ENCODE measurements around the gene PSMB5.

PSMB5 gene

GRCh38 chr14:23034498-23035302, at the start of gene PSMB5:
TSS of gene PSMB5 (minus strand) at chr14:23034900. CDS start at chr14:23034881, 19 bp downstream.
- peak; percentile 65 to 77 for DNase-seq (ENCODE audit: low read depth in 1 of 2, low spot score in 1 of 2)

DNA sequence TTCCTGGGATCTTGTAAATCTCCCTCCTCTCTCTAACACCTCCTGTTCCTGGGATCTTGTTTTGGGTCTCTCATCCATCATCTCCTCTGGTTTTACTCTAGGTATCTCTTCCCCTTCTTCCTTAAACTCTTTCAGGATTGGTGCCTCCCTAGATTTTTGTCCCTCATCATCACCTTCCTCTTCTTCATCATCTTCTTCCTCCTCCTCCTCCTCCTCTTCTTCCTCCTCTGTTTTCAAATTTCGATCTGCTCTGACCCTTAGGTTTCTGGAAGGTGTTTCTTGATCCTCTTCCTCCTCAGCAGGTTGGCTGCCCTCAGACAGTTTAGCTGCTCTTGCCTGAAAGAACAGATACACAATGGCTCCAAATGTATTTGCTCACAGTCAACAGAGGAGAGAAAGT, 45.8 kb upstream of the PSMB5 start:
- no peak for DNase-seq (ENCODE audit: low read depth in 1 of 2, low spot score in 1 of 2)

DNA sequence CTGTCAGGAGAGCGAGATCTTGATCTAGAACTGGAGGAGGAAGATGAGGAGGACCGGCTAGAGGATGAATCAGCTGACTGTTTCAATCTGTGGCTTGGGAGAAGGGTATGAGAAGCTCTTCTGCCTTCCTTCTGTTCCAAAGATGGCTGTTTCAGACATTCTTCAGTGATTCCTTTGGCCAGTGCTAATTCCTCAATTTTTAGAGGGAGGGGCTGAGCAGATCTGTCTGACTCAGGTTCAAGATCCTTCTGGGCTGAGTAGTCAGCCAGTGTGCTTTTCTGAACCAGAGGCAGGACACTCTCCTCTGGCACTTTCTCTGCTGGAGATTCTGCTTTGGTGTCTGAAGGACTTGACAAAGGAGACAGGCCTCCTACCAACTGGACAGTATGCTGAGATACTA, 45.0 kb upstream of the PSMB5 start:
- no peak for DNase-seq (ENCODE audit: low read depth in 1 of 2, low spot score in 1 of 2)

DNA sequence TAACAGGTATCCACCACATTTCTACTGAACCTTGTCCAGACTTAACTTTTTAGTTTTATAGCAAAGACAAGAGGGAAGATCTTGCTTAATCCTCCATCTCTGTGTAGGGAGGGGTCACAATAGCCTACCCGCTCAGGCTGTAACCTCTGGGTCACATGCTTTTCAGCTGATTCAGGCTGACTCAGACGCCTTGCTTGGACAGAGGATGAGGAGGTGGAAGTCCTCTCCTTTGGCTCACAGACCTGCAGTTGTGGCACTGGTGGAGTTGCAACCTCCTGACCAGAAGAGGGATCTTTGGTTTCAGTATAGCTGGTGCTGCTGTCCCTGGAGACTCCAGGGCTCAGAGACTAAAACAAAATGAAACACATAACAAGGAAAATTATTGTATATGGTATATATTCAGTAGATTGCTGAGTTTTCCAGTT, 44.0 kb upstream of the PSMB5 start:
- DNase-seq (ENCODE audit: low read depth in 1 of 2, low spot score in 1 of 2), result no peak

DNA sequence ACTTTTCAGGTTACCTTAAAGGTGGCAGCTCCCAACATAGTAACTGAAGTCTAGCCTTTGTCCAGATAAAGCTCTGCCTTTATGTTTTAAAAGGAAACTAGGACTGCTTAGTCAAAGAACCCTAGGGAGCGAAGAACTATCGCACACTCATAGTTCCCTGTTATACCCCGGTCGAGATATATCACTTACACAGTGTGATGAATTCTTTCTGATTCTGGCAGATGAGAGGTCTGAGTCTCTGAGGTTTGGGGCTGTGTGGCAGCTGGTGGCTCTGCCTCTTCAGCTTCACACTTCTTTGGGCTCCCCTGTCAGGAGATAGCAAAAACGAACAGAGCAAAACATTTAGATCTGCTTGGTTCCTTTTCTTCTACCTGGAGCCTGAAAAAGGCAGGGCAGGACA, 43.3 kb upstream of the PSMB5 start:
- no peak for DNase-seq (ENCODE audit: low read depth in 1 of 2, low spot score in 1 of 2)

- no peak for DNase-seq (ENCODE audit: low read depth in 1 of 2, low spot score in 1 of 2)
These were observed 42.2 kb upstream of the PSMB5 start for GRCh38 chr14:23076785-23077408.

- DNase-seq (ENCODE audit: low read depth in 1 of 2, low spot score in 1 of 2), result no peak
These were observed 40.2 kb upstream of the PSMB5 start for GRCh38 chr14:23074906-23075305.

DNA sequence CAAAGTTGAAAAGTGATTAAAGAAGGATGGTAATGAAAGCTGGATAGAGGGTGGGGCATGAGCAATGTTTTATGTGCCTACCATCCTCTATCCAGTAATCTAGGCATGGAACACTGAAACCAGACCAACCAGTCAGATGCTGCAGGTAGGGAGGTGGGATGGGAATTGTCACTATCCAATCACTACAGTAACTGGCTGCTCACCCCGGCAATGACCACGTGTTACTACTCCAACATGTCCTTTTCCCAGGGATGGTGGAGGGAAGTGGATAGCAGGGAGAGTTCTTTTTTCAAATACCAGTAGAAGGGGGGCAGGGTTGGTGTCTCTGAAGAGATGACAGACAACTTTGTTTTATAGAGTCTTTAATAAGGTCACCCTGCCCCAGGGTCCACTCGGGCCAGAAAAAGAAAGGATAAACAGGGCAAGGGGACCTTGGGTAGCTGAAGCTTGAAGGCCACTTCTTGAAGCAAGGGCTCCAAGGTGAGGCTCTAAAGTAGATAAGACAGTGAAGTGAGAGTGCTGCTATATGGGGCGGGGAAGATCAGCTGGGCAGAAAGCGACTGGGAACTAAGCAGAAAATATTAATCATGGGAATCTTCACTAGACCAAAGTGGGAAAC, 37.3 kb upstream of the PSMB5 start:
- no peak for DNase-seq (ENCODE audit: low read depth in 1 of 2, low spot score in 1 of 2)

DNA sequence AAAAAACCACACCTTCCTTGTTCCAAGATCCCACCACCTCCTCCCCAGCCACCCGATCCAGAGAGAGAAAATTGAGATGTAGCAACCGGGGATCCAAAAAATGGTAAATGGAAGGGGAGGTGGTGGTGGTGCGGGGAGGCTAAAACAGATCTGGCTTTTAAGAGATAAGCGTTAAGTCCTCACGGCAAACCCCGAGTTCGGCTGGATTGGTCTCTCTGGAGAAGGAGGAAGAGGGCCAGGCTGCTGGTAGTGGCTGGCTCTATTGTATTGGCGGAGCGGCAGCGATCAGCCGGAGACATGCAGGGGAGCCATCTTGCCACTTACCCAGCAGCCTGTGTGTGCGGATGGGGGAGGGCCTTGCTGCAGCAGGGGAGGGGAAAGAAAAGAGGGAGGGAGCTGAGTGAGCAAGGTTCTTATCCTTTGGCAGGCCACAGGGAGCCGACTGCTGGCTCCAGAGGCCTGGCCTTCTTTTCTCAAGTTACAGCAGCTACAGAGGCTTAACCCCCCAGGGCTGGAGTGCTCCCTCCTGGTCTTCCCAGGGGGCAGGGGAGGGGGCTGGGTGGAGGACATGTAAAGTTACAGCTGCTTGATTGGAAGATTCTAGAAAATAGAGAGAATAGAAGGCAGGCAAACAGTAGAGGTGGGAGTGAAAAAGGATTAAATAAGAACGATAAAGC, 36.7 kb upstream of the PSMB5 start:
- DNase-seq (ENCODE audit: low read depth in 1 of 2, low spot score in 1 of 2), result peak; percentile 34 to 62

- DNase-seq (ENCODE audit: low read depth in 1 of 2, low spot score in 1 of 2), result no peak
These were observed 35.8 kb upstream of the PSMB5 start for GRCh38 chr14:23070262-23071129.

DNA sequence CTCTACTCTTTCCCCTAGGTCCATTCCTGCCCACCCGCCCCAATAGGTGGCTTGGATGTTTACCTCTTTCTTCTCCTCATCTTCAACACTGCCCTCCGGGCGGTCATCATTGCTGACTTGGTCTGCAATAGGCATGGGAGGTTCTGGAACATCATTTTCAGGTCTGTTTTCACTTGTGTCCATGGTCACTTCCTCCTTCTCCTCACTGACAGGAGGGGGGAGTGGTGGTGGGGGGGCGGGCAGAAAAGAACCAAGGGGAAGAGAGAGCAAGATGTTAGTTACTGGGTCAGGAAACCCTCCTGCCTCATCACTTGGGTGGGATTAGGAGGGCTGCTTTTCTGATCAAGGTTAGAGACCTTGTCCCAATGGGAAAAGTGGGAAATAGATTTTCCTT, 34.7 kb upstream of the PSMB5 start:
- DNase-seq (ENCODE audit: low read depth in 1 of 2, low spot score in 1 of 2), result no peak

DNA sequence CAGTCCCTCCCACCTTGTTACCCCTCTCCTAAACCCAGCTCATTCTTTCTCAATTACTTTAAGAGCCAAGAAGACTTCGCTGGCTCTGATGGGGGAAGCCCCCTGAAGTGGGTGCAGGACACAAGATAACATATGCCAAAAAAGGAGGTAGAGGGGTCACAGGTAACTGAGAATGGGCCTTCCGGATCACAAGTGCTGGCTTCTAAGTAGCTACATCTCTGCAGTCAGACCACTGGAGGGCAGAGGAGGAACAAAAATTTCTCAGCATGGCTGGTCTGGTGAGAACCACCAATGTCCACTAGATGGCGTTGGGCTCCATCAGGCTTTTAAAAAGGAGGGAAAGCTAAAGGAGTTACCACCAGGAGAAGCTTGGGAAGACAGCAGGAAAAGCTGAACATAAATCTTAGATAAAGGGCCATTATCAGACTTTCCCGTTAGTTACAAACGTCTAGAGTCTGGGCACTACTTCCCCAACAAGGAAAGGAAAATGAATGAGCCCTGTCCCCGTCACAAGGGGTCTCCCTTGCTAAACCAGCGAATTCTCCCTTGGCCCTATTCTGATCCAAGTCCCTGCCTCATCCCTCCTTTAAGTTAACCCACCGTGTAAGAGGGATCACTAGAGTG, 34.2 kb upstream of the PSMB5 start:
- DNase-seq (ENCODE audit: low read depth in 1 of 2, low spot score in 1 of 2), result peak; percentile 41 to 52

DNA sequence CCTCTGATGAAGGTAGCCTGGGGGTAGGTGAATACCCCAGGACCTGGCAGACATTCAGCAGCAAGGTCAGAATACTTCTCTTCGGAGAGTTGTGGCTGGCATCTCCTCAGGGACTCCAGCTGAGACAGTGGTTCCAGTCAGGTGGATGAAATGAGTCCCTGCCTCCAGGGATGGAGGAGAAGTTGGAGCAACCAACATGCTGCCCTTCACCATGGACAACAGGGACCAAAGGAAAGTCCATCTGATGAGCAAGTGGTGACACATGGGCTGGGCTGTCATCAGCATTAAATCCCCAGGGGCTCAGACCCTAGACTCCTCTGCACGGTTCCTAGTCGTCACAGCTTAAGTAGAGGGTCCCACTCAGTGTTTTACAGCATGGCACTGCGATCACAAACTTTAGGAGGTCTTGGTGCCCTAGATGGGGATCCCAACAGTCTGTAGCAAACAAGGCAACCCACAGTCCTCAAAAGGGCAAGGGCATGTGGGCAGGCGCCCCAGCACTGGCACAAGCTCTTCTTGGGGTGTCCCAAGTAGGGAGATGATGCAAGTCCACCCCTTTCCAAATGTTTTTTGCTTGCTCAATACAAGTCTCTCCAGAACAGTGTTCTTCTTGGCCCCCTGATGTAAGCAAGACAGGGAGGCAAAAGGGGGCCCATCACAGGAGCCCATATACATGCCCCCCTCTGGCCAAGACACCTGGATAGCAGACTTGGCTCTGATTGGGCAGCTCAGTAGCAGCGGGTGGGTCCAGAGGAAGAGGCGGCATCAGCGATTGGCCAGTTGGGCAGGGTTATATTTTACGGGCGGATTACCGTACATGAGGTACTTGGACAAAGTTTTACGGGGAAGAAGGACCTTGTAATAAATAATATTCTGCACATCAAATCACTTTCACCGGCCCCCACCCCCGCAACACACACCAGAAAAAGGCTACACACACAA, 33.4 kb upstream of the PSMB5 start:
- no peak for DNase-seq (ENCODE audit: low read depth in 1 of 2, low spot score in 1 of 2)

DNA sequence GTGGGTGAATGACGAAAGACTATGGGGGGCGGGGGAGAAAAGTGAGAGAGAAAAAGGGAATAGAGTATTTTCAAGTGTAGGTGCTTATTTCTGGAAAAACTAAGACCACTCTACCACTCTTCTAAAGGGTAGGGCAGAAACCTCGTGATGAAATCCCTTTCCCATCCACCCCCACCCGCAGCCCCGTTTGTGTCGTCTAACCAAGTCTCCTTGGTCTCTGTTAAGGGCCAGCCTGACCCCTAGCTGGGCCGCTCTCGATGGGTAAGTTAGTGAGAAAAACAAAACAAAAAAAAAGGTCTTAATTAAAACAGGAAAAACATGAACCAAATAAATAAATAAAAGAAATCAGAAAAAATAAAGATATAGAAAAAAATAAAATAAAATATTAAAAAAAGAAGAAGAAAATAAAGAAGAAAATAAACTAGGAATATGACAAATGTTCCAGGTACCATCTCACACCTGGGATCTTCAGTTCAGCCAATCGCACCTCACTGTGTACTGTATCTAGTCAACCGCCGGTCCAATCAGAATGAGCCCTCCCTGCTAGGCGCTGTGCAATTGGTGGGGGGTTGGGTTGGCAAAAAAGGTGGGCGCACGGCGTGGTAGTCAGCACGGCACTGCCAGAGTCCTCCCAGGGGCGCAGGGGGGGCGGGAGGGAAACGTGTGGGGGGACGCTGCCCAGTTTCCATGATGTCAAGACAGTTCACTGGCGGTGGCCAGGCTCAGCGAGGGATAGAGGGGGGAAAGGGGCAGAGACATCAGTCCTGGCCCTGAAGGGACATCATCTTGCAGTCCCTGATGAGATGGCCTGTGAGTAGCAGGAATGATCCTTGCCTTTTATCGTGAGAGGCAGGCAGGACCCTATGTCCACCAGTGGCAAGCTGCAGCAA, 32.4 kb upstream of the PSMB5 start:
- DNase-seq (ENCODE audit: low read depth in 1 of 2, low spot score in 1 of 2), result no peak

GRCh38 chr14:23066368-23066767, 31.7 kb upstream of the PSMB5 start:
- DNase-seq (ENCODE audit: low read depth in 1 of 2, low spot score in 1 of 2), result no peak

GRCh38 chr14:23063601-23064000, 28.9 kb upstream of the PSMB5 start:
- no peak for DNase-seq (ENCODE audit: low read depth in 1 of 2, low spot score in 1 of 2)

DNA sequence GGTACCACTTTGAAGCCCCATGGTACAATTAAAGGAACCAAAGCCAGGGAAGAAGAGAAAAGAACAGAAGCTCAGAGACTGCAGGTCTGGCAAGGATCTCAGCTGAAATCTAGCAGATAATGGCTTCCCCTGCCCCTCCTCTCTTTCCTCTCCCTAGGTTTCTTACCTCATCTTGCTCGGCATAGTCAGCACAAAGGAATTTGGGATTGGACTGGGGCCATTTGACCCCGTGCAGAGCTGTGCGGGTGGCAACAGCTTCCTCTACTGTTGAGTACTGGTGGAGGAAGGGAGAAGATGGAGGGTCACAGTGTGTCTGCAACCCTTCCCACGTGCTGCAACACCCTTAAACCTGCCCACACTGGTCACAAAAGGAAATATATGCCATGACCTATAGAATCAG, 27.3 kb upstream of the PSMB5 start:
- no peak for DNase-seq (ENCODE audit: low read depth in 1 of 2, low spot score in 1 of 2)

GRCh38 chr14:23060536-23061260, 26.0 kb upstream of the PSMB5 start:
- no peak for DNase-seq (ENCODE audit: low read depth in 1 of 2, low spot score in 1 of 2)
